CD4-positive, alpha-beta T cell treated with Interleukin-15 for 4 hours (primary cell): Measurements from ENCODE around the gene TUBA4A.
"Not testable (repeated sequence)": the region's sequence is repeated elsewhere in the genome, so short reads cannot be mapped to it uniquely, and the experiment has no call there.

Experiments used
- DNase-seq: peaks from one replicate; pipeline ENCODE4 v3.0.0-alpha.2; 2020; ENCODE audit warnings: low spot score

The TUBA4A gene

DNA sequence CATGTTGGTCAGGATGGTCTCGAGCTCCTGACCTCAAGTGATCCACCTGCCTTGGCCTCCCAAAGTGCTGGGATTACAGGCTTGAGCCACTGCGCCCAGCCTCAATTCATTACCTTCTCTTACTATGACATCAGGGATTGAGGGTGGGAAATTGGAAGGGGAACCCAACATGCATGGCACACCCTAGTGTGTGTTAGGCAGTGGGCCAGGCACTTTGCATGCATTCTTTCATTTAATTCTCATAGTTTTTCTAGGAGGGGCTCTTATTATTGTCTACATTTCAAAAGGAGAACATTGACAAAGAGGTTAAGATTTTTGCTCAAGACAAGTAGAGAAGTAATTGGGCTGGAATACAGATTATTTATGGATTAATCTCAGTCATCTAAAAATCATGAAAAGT lies 14.6 kb upstream of the TUBA4A start:
- DNase-seq: no peak

- no peak for DNase-seq
Measured at GRCh38 chr2:219266886-219267285, 13.2 kb upstream of the TUBA4A start.

DNA sequence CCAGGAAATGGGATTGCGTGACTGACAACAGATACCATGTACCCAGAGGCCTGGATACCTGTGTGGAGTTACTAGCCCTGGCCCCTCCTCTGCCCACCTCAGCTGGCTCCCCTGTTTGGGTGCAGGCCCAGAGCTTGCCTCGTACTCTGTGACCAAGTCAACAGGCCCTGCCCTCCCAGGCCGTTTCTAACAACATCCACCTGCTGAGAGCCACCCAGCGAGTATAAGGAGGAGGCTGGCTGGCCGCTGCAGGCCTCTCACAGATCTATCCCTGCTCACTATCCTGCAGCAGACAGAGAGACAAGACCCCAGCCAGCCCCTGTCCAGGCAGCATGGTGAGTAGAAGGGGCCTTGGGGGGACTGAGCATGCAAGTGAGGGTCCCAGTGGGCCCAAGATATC lies 12.5 kb upstream of the TUBA4A start:
- DNase-seq: no peak

GRCh38 chr2:219261024-219261855 lies 7.5 kb upstream of the TUBA4A start:
- DNase-seq: no peak

GRCh38 chr2:219258942-219259341 lies 5.2 kb upstream of the TUBA4A start:
- DNase-seq: not testable (repeated sequence)

- peak; percentile 49 for DNase-seq
Measured at GRCh38 chr2:219254590-219255201, 978 bp upstream of the TUBA4A start.

DNA sequence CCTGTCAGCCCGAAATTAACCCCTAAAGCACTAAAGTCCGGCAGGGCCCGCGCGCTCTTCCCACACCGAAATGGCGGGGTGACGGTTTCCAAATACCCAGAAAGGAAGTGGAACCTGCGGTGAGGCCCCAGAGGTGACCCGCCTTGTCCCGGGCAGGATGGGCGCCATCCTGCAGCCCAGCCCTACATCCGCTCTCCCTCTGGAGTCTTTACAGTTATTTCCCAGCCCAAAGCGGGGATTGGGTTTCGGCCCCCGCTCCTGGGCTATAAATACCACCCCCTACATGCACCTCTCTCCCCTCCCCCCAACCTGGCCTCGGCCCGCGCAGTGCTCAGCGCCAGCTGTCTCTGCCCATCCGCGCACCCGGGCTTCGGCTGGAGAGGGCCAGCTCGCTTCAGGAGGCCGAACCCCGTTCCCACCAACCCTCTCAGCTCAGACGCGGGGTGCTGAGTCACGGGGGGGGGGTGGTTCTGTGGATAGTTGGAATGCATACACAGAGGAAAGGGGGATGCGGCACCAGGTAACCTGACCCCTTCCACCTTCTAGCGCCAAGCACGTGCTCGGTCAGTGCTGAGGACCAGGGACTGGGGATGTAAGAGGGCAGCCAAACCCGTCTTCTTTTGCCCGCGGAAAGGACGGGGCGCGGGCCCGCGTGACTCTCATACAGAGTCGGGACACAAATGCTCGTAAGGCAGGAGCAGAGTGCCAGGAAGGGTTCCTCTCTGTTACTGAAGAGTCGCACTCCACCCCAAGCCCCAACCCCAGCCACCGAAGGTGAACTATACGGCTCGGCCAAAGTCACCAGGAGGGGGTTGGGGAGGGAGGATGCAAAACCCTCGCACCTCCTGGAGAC lies 592 bp downstream of the TUBA4A start, which contains the start of gene TUBA4B:
Gene TUBA4B, plus strand, starts transcription at position 344 of the 853 bp plus-strand sequence. Its CDS starts 165 bp downstream, at position 509.
- peak; percentile 37 for DNase-seq

GRCh38 chr2:219252570-219252899 lies 1.2 kb downstream of the TUBA4A start:
- DNase-seq: no peak

GRCh38 chr2:219252084-219252483 lies 1.6 kb downstream of the TUBA4A start:
- peak; percentile 54 for DNase-seq

GRCh38 chr2:219251656-219252055 lies 2.1 kb downstream of the TUBA4A start:
- no peak for DNase-seq

GRCh38 chr2:219250049-219250781 lies 3.5 kb downstream of the TUBA4A start:
- no peak for DNase-seq

- DNase-seq: peak; percentile 48
Measured at GRCh38 chr2:219249203-219249980, 4.3 kb downstream of the TUBA4A start.

DNA sequence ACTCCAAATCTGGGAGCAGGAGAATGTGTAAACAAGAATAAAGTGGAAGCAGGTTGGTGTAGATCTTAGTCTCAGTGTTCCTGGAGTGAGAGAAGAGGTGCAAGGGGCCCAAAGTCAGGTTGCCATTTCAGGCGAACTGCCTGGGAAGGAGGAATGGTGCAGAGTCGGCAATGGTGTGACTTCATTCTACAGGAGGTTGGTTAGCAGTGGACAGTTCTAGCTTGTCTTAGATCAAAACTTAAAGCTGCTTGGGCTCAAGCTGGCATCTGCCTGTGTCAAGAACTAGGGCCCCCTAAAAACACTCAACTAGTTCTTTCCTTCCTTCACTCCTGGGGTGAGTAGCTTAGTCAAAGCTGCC lies 4.9 kb downstream of the TUBA4A start:
- DNase-seq: no peak

- DNase-seq: peak; percentile 80
Measured at GRCh38 chr2:219247678-219248642, 5.8 kb downstream of the TUBA4A start.

DNA sequence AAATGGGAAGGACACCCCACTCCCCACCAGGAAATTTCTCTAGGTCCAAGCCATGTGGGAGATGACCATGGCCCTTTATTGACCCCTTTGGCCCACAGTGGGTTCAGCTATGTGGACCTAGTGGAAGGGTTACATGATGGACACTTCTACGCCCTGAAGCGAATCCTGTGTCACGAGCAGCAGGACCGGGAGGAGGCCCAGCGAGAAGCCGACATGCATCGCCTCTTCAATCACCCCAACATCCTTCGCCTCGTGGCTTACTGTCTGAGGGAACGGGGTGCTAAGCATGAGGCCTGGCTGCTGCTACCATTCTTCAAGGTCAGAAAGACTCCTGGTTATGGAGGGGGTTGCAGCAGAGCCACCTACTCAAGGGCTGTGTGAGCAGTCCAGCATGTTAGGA lies 7.2 kb downstream of the TUBA4A start:
- no peak for DNase-seq

GRCh38 chr2:219245899-219246230 lies 7.9 kb downstream of the TUBA4A start:
- DNase-seq: no peak

GRCh38 chr2:219245148-219245898 lies 8.4 kb downstream of the TUBA4A start, which contains the start of the genes GLB1L and STK16:
Gene GLB1L, minus strand, starts transcription at chr2:219245444. Its CDS starts 1,871 bp downstream, at chr2:219243573.
Gene STK16, plus strand, starts transcription at chr2:219245479. Its CDS starts 521 bp downstream, at chr2:219246000.
- DNase-seq: peak; percentile 86

- DNase-seq: no peak
Measured at GRCh38 chr2:219244789-219245147, 8.9 kb downstream of the TUBA4A start.

- DNase-seq: no peak
Measured at GRCh38 chr2:219243291-219243761, 10.4 kb downstream of the TUBA4A start.
